ENCODE measurements around the gene CSNK1G1.

Gene CSNK1G1

DNA sequence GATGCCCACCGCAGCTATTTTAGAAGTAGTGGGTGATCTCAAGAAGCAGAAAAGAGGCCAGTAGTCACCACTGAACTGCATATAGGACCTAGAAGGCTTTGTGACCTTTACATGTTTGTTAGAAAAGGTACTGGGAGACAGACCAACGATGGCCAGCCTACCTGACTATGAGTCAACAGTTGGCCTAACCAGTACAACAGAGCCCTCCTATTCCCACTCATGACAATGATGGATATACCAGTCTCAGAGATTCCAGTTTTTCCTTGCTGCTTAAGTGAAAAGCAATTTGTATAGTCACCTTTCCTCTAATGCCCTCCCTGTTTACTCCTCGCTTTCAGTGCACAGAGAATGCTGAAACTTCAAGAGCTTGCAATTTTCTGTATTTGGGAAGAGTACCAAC is 106.6 kb downstream of the CSNK1G1 start:
- Mint-ChIP-seq H3K27me3 (ENCODE audit: low read depth, poor library complexity) (no peaks in the 10 kb centered on the region), H3K27ac (no peak overlapping the region), H3K36me3 (ENCODE audit: low read depth) (peaks cover 30% of the 10 kb centered on the region), H3K4me1 (peaks cover 9% of the 10 kb centered on the region), H3K9me3 (peaks cover 12% of the 10 kb centered on the region), H3K4me3 (no peak overlapping the region)
- TF ChIP-seq, protein P1, sequence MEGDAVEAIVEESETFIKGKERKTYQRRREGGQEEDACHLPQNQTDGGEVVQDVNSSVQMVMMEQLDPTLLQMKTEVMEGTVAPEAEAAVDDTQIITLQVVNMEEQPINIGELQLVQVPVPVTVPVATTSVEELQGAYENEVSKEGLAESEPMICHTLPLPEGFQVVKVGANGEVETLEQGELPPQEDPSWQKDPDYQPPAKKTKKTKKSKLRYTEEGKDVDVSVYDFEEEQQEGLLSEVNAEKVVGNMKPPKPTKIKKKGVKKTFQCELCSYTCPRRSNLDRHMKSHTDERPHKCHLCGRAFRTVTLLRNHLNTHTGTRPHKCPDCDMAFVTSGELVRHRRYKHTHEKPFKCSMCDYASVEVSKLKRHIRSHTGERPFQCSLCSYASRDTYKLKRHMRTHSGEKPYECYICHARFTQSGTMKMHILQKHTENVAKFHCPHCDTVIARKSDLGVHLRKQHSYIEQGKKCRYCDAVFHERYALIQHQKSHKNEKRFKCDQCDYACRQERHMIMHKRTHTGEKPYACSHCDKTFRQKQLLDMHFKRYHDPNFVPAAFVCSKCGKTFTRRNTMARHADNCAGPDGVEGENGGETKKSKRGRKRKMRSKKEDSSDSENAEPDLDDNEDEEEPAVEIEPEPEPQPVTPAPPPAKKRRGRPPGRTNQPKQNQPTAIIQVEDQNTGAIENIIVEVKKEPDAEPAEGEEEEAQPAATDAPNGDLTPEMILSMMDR (IDR thresholded peaks at IDR 0.05), result no peak
- DNase-seq, result no peak

DNA sequence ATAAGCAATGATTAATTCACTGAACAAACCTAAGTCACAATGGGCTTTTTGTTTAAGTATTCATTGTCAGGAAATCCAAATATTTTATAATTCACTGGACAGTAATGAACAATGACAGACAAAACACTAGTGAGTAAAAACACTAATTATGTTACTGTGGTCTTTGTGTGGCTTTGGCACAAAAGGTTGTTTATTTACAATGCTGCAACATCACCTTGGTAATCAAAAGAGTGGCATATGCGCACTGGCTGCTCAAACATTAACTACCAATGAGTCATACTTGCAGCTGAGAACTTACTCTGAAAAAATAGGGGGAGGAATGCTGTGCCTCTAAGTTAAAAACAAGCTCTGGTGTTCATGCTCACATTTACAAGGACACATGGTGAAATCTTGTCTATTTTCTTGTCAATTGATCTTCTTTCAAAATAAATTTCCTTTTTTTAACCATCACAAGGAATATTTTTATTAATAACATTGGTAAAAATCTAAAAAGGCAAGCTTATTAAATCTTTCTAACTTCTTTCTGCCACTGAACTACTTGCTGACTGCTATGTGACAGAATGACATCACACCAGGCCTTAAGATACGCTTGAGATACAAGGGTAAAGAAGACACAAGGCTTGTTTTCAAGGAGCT is 107.9 kb downstream of the CSNK1G1 start:
- no peaks in the 10 kb centered on the region for H3K27me3 Mint-ChIP-seq (ENCODE audit: low read depth, poor library complexity)

GRCh38 chr15:64247535-64247905 is 108.5 kb downstream of the CSNK1G1 start:
- TF ChIP-seq, protein P1 (IDR thresholded peaks at IDR 0.05), result no peak
- Mint-ChIP-seq H3K4me3 (no peak overlapping the region), H3K36me3 (ENCODE audit: low read depth) (peaks cover 39% of the 10 kb centered on the region), H3K9me3 (peaks cover 27% of the 10 kb centered on the region), H3K4me1 (peaks cover 9% of the 10 kb centered on the region), H3K27me3 (ENCODE audit: low read depth, poor library complexity) (no peaks in the 10 kb centered on the region), H3K27ac (peak overlapping the region; percentile 83)
- DNase-seq, result no peak

More for the DNA sequence above, 107.9 kb downstream of the CSNK1G1 start:
- Mint-ChIP-seq H3K4me1 (peaks cover 9% of the 10 kb centered on the region), H3K9me3 (peaks cover 22% of the 10 kb centered on the region), H3K36me3 (ENCODE audit: low read depth) (peaks cover 34% of the 10 kb centered on the region), H3K27ac (peak overlapping the region; percentile 40), H3K4me3 (no peak overlapping the region)
- DNase-seq, result no peak
- TF ChIP-seq, protein P1 (IDR thresholded peaks at IDR 0.05), result no peak

DNA sequence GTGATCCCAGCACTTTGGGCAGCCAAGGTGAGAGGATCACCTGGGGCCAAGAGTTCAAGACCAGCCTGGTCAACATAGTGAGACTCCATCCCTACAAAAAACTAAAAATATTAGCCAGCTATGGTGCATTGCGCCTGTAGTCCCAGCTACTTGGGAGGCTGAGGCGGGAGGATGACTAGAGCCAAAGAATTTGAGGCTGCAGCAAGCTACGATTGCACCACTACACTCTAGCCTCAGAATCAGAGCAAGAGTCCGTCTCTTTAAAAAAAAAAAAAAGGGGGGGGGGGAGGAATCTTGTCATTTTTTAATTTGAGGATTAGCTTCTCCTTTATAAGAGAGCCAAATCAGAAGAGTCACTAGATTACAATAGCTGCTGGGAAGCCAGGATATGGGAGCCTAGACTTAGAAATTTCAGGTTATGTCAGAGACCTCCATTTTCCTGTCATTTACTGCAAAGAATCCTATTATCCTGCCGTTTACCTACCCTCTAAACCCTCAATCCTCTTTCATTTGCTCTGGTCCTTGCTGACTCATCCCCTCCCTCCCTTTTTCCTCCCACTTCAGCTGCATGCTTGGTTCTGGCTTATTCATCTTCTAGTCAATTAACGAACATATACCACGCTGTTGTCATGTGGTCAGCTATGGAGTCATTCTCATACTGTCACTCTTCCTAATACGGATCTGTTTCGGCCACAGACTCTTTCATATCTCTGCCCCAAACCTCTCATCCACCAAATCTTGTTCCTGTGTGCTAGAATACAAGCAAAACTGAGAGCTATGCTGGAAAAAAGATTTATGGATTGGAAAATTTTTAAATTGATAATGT is 109.4 kb downstream of the CSNK1G1 start:
- TF ChIP-seq, protein P1 (IDR thresholded peaks at IDR 0.05), result no peak
- DNase-seq, result no peak
- H3K4me1 Mint-ChIP-seq, result peaks cover 9% of the 10 kb centered on the region
- no peaks in the 10 kb centered on the region for H3K27me3 Mint-ChIP-seq (ENCODE audit: low read depth, poor library complexity)
- H3K4me3 Mint-ChIP-seq, result no peak overlapping the region
- peaks cover 48% of the 10 kb centered on the region for H3K36me3 Mint-ChIP-seq (ENCODE audit: low read depth)
- peak overlapping the region; percentile 33 for H3K27ac Mint-ChIP-seq
- peaks cover 36% of the 10 kb centered on the region for H3K9me3 Mint-ChIP-seq

- H3K27me3 Mint-ChIP-seq (ENCODE audit: low read depth, poor library complexity), result no peaks in the 10 kb centered on the region
- H3K27ac Mint-ChIP-seq, result no peak overlapping the region
- no peak overlapping the region for H3K4me3 Mint-ChIP-seq
- H3K36me3 Mint-ChIP-seq (ENCODE audit: low read depth), result peaks cover 55% of the 10 kb centered on the region
- peaks cover 9% of the 10 kb centered on the region for H3K4me1 Mint-ChIP-seq
- TF ChIP-seq, protein P1 (IDR thresholded peaks at IDR 0.05), result no peak
- no peak for DNase-seq
- H3K9me3 Mint-ChIP-seq, result peaks cover 38% of the 10 kb centered on the region
Observed at GRCh38 chr15:64245405-64245804, 110.6 kb downstream of the CSNK1G1 start.

All from nephron progenitor cell (in vitro differentiated cells).